VCaP (cell line): ENCODE data around the gene MAPK1.
"Not testable (repeated sequence)": the region's sequence is repeated elsewhere in the genome, so short reads cannot be mapped to it uniquely, and the experiment has no call there.

Source experiments
- H3K27ac ChIP-seq: fragments of 450-650 bp; 2 replicates; pipeline ENCODE4 v1.5.1; 2017
- TF ChIP-seq, protein P1 (sequence below): fragments of 450-650 bp; conservative IDR thresholded peaks from 2 replicates; pipeline ENCODE4 v1.5.1; 2017; ENCODE audit warnings: mild to moderate bottlenecking, moderate library complexity

The MAPK1 gene

DNA sequence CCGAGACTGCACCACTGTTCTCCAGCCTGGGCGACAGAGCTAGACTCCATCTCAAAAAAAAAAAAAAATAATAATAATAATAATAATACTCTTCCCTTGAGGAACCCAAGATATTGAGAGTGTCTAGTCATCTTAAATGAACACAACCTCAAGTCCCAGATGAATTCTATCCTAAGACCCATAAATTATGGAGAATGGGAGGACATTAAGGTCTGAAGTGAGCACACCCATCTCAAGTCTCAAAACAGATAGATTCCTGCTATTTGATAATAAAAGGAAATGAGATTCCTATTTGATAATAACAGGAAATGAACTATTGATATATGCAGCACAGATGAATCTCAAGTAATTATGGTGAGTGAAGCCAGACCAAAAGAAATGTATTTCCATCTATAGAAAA is 51.5 kb downstream of the MAPK1 start:
- TF ChIP-seq, protein P1, sequence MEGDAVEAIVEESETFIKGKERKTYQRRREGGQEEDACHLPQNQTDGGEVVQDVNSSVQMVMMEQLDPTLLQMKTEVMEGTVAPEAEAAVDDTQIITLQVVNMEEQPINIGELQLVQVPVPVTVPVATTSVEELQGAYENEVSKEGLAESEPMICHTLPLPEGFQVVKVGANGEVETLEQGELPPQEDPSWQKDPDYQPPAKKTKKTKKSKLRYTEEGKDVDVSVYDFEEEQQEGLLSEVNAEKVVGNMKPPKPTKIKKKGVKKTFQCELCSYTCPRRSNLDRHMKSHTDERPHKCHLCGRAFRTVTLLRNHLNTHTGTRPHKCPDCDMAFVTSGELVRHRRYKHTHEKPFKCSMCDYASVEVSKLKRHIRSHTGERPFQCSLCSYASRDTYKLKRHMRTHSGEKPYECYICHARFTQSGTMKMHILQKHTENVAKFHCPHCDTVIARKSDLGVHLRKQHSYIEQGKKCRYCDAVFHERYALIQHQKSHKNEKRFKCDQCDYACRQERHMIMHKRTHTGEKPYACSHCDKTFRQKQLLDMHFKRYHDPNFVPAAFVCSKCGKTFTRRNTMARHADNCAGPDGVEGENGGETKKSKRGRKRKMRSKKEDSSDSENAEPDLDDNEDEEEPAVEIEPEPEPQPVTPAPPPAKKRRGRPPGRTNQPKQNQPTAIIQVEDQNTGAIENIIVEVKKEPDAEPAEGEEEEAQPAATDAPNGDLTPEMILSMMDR, result no peak
- H3K27ac ChIP-seq, result no peak overlapping the region

DNA sequence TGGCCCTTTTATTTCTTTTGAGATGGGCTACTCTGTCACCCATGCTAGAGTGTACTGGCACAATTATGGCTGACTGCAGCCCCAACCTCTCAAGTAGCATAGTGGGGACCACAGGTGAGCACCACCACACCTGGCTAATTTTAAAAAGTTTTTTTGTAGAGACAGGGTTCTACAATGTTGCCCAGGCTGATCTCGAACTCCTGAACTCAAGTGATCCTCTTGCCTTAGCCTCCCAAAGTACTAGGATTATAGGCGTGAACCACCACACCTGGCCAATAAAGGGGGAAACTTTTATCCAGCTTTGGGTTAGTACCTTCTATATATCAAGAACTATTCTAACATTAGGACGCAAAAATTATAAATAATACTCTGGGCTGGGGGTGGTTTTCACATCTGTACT is 52.1 kb downstream of the MAPK1 start:
- TF ChIP-seq, protein P1, result no peak
- H3K27ac ChIP-seq, result no peak overlapping the region

DNA sequence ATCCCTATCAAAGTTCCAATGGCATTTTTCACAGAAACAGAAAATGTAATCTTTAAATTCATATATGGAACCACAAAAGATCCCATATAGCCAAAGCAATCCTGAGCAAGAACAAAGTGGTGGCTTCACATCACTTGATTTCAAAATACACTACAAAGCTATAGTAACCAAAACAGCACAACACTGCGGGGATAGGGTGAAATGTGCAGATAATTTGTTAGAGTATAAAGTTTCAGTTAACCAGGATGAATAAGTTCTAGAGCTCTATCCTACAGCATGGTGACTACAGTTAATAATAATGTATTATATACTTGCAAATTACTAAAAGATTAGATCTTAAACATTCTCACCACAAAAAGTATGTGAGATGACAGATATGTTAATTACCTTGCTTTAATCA is 55.5 kb downstream of the MAPK1 start:
- TF ChIP-seq, protein P1, result no peak
- H3K27ac ChIP-seq, result no peak overlapping the region

DNA sequence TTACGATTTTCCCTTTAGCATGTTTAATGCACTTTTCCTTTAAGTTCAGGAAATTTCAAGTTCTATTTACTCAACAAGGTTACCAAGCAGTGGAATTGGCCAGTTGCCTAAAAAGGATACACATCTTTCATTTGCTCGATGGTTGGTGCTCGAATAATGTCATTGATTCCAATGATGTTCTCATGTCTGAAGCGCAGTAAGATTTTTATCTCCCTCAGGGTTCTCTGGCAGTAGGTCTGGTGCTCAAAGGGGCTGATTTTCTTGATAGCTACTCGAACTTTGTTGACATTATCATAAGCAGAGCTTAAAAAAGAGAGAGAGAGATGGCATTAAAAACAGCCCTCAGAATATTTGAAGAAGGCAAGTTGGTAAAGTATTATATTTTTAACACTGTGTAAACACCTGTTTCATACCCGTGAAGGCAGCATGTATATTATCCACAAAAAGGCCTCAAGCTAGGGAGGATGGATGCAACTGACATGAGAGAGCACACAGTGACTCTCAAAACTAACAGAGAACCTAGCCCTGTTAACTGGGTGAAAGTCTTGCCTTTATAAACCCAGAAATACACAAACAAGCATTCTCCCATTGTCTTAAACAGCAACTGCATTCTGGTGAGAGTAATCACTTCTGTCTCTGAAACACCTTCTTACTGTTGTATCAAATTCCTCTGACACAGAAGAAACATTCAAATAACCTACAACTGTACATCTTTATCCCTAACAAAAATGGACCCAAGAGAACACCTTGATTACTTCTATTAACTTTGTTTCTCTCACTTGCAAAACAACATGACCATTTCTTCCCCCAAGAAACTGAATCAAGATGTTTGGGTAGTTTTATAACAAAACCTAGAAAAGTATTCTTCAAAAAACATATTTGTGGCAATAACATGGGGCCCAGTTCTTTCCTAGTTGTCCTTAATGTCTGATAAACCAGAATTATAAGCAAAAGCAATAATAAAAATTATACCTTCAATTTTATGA is 59.6 kb downstream of the MAPK1 start:
- TF ChIP-seq, protein P1, result no peak
- peak overlapping the region; percentile 47 for H3K27ac ChIP-seq

DNA sequence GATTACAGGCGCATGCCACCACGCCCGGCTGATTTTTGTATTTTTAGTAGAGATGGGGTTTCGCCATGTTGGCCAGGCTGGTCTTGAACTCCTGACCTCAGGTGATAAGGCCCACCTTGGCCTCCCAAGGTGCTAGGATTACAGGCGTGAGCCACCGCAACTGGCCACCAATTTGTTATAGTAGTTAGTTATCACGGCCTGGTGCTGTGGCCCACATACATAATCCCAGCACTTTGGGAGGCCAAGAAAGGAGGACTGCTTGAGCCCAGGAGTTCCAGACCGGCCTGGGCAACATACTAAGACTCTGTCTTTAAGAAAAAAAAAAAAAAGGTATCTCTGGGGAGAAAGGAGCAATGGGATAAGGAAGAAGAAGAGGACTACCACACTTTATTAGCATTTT is 62.1 kb downstream of the MAPK1 start:
- H3K27ac ChIP-seq, result not testable (repeated sequence)

DNA sequence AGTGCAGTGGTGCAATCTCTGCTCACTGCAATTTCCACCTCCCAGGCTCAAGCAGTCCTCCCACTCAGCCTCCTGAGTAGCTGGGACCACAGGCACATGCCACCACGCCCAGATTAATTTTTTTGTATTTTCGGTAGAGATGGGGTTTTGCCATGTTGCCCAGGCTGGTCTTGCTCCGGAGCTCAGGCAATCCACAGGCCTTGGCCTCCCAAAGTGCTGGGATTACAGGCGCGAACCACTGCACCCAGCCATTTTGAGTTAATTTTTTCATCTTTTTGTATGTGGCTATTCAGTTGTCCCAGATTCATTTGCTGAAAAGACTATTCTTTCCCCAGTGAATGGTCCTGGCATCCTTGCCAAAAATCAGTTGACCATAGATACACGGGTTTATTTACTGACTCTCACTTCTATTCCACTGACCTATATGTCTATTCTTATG is 63.6 kb downstream of the MAPK1 start:
- TF ChIP-seq, protein P1, result no peak
- H3K27ac ChIP-seq, result no peak overlapping the region

DNA sequence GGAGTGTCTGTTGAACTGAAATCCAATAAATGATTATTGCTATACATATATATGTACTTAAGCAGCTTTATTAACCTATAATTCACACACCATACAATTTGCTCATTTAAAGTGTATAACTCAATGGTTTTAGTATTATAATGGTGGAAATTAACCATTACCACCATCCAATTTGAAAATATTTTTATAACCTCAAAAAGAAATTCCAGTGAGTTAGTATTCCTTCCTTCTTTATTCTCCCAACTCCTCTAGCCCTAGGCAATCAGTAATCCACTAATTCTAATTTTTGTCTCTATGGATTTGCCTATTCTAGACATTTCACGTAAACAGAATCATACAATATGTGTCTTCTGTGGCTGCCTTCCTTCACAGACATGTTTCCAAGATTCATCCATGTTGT is 64.8 kb downstream of the MAPK1 start:
- H3K27ac ChIP-seq, result no peak overlapping the region
- TF ChIP-seq, protein P1, result no peak

DNA sequence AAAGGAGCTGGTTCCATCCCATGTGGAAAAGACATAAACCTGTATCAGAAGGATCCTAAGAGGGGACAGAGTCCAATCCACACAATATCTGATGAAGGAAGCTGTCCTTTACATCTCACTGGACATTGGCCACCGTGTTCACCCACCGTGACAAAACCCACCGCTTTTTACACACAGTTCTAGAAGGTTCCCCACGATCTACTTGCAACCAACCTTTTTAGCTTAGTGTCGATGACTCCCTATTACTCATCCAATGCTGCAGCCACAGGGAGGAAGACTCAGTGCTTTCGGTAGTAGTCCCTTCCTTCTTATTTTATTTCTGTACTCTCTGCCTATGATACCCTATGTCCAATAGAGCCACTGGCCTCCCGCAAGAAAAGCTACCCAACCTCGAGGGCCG is 65.4 kb downstream of the MAPK1 start:
- H3K27ac ChIP-seq, result no peak overlapping the region
- TF ChIP-seq, protein P1, result no peak

DNA sequence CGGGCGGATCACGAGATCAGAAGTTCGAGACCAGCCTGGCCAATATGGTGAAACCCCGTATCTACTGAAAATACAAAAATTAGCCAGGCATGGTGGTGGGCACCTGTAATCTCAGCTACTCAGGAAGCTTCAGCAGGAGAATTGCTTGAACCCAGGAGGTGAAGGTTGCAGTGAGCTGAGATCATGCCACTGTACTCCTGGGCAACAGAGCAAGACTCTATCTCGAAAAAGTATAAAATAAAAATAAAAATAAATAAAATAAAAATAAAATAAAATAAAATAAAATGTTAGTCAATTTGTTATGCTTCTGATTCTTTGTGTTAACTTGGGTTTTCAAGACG is 66.2 kb downstream of the MAPK1 start:
- H3K27ac ChIP-seq, result not testable (repeated sequence)
